Right ventricle myocardium superior (tissue), 1 donor: Measurements from ENCODE around the gene GPR3. TPM values are rescaled to one million over a fixed set of nuclear protein-coding genes. Genes with fewer than 3 reads are reported as not detected.

Experiments used
- ATAC-seq: fragments of 200-7000 bp; cut with Tn5 transposase; one replicate; pipeline ENCODE4 v1.9.1; 2020; ENCODE audit warnings: mild to moderate bottlenecking; ENCODE audit not compliant: poor library complexity
- DNase-seq: peaks from one replicate; pipeline ENCODE4 v3.0.0-alpha.2; 2020
- intact Hi-C: fragments of 100-400 bp; cut with DNase I; formaldehyde crosslinking; loops from one replicate; pipeline ENCODE4 v1.11.2; 2022
- total RNA-seq: library from RNA; stranded (reverse); fragmentation: NEBNext Ultra II Directional; extraction: Animal tissue kit (Norgen Biotek cat#: 25700); gene quantifications from one replicate; pipeline ENCODE4 v1.2.1, GENCODE V29; 2021
- donor health status: DM: no; HTN: yes; CAD: no; lungs with severe emphysema.

GPR3 gene
- total RNA-seq, 1 donor from 2014 or later: 0.24 TPM

- intact Hi-C loops: loop anchor here (10.0 kb wide), 1 partner anchor 49 kb away; no protein-coding TSS in a partner anchor
- no peak for DNase-seq
- peak; percentile 61 for ATAC-seq
Measured at GRCh38 chr1:27435566-27436203, 43.3 kb downstream of the GPR3 start.

DNA sequence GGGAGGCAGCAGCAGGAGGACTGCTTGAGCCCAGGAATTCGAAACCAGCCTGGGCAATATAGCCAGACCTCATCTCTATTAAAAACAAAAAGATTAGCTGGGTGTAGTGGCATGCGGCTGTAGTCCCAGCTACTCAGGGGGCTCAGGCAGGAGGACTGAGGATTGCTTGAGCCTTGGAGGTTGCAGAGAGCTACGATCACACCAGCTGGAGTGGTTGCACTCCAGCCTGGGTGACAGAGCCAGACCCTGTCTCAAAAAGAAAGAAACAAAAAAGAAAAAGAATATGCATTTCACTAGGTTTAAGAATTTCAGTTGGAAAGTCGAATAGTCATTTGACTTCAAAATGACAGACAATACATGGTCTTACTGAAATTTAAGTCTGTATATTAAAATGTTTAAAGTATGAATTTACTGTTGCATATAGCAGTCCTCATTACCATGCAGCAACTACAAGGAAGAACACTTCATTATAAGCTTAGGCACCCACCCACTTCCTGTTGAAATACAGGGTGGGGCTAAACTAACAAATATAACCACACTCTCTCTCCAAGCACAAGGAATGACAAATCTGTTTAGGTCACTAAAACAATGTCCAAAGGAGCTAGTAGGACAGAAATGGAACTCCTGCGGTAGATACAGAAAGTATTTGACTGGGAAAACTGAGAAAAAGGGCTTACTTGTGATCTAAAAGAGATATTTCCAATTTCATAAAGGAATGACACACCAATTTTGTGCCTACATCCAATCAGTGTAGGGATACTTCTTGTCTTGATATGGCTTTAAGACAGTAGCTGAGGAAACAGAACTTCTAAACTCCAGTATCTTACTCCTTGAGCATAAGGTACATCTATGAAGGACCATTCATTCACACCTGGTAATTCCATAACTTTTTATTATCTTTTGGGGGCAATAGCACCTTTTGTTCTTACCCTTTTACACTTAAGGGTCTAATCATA, 44.1 kb downstream of the GPR3 start:
- intact Hi-C loops: loop anchor here (10.0 kb wide), 1 partner anchor 48 kb away; no protein-coding TSS in a partner anchor
- no peak for DNase-seq
- ATAC-seq: peak; percentile 76

DNA sequence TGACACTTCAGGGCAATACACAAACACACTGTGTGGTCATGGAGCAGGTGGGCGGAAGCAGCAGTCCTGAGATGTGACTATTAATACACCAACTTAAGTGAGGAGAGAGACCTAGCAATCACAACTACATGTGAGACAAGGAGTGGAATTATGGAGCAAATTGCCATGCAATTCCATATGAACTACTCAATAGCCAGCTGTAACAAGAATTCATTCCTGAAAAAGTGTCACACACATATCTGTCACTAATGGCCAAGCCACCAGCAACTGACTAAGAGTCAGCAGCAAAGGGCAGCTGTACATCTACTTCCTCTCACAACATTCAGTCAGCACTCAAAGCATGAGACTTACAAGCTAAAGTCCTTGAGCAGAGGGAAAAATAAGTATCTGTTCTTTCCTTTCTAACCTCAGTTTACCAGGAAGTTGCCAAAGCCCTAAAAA, 46.2 kb downstream of the GPR3 start:
- DNase-seq (no peak), ATAC-seq (no peak)
- intact Hi-C loops: loop anchor here (10.0 kb wide), 1 partner anchor 46 kb away; no protein-coding TSS in a partner anchor

GRCh38 chr1:27439150-27439549, 46.7 kb downstream of the GPR3 start:
- intact Hi-C loops: loop anchor here (10.0 kb wide), 1 partner anchor 46 kb away; no protein-coding TSS in a partner anchor

DNA sequence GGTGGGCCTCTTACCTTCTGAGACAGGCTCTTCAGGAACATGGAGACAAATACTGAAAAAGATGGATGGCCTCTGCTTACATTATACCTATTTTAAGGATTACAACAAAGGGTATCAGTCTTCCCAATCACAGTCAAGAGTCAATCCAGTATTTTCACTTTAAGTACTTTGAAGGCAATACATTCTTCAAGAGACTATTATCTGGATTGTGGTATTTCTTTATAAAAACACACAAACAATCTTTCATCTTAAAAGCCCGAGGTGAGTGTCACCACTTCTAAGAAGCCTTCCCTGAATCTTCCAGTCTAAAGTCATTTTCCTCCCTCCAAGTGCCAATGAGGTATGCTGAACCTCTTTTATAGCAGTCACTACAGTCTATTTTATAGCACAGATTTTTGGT, 52.2 kb downstream of the GPR3 start:
- no peak for DNase-seq
- intact Hi-C loops: no loop called here
- no peak for ATAC-seq

More at GRCh38 chr1:27439150-27439549, 46.7 kb downstream of the GPR3 start:
- DNase-seq (no peak), ATAC-seq (no peak)

Other genes starting within 250 kb of the GPR3 start
- gene SLC9A1, start 237.5 kb upstream of the GPR3 start, total RNA-seq: 17.6 TPM
- gene WDTC1, start 158.0 kb upstream of the GPR3 start, total RNA-seq: 61.1 TPM
- 18.6 TPM for gene TMEM222, start 70.5 kb upstream of the GPR3 start, total RNA-seq
- gene SYTL1, start 50.6 kb upstream of the GPR3 start, total RNA-seq: 0.43 TPM
- 41.0 TPM for gene MAP3K6, start 25.7 kb upstream of the GPR3 start, total RNA-seq
- 15.8 TPM for gene FCN3, start 17.8 kb upstream of the GPR3 start, total RNA-seq
- gene CD164L2, start 9.3 kb upstream of the GPR3 start, total RNA-seq: not detected
- 49.3 TPM for gene WASF2, start 97.5 kb downstream of the GPR3 start, total RNA-seq
- 47.4 TPM for gene AHDC1, start 211.5 kb downstream of the GPR3 start, total RNA-seq
- gene FGR, start 242.6 kb downstream of the GPR3 start, total RNA-seq: 3.7 TPM